GM21367 (cell line): ENCODE data around the gene RPS15A.
"Not testable (repeated sequence)": the region's sequence is repeated elsewhere in the genome, so short reads cannot be mapped to it uniquely, and the experiment has no call there.

Experiments
- ATAC-seq: cut with Tn5 transposase; IDR thresholded peaks from one replicate; pipeline ENCODE4 v1.9.1; 2021; ENCODE audit not compliant: unreplicated experiment

Gene RPS15A

DNA sequence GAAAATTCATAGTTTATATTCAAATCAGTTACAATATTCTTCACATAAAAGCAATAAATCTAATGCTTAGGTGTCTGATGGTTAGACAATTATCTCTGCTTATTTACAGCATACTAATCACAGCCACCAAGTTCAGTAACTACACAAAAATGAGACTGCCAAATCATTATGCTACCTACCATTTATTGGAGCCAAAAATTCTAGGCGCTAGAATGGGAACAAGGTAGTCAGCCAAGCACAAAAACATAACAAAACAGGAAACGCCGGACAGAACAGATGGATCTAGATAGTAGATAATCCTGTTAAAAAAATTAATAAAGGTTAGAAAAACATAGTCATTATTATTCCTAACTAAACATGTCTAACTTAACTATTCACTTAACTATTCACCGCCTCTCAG lies 7.6 kb upstream of the RPS15A start:
- ATAC-seq = no peak

DNA sequence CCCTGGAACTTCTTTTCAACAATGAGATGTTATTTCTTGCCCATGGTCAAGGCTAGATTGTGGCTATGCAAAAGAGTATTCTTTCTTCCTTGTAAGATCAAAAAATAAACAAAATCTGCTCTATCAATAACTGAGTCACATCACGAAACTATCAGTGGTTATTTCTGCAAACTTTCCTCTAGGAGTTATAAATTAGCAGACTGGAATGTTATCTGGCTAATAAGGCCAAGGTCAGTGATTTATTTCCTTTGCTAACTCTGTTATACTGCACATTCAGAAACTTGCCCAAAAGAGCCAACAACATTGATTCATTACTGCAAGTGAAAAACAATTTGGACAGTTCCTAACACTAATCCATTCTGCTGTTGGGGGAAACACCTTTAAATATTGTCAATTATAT lies 6.2 kb upstream of the RPS15A start:
- no peak for ATAC-seq

DNA sequence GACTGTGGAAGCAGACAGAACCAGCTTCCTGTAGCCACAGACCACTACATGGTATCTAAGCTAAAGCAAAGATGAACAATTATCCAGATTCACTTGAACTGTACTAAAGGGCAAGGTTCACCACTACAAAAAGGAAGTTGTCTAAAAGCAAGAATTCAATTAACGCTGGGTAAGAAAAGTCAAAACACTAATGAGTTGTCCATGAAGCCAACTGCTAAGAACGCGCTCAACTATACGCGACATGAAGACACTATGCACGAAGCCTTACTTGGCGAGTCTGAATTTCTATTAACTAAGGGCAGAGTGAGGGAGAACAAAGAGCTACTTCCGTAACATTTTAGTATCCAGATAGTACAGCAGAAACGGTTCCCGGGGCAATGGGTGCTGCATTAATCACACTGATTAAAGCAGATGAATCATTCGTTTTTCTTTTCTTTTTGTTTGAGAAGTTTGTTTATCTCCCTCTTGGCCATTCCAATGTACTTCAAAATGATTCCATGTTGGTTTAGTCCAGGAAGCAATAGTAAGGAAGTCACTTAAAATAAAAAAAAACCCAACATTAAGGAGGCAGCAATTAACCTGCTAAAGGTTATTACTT lies 2.8 kb upstream of the RPS15A start:
- ATAC-seq = no peak

DNA sequence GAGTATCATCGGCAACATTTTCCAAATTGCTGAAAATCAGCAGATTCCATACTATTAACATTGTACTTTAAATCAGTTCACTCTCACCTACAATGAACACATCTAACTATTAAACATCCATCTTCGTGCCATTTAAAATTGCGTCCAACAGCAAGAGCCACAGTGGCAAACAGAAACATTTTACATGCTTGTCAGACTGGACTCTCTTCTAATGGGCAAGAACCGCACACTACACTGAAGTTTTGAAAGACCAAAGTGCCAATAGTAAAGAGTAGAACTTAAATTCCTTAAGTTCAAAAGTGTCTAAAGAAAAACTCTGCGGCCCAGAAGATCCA lies 652 bp downstream of the RPS15A start:
- ATAC-seq = no peak

DNA sequence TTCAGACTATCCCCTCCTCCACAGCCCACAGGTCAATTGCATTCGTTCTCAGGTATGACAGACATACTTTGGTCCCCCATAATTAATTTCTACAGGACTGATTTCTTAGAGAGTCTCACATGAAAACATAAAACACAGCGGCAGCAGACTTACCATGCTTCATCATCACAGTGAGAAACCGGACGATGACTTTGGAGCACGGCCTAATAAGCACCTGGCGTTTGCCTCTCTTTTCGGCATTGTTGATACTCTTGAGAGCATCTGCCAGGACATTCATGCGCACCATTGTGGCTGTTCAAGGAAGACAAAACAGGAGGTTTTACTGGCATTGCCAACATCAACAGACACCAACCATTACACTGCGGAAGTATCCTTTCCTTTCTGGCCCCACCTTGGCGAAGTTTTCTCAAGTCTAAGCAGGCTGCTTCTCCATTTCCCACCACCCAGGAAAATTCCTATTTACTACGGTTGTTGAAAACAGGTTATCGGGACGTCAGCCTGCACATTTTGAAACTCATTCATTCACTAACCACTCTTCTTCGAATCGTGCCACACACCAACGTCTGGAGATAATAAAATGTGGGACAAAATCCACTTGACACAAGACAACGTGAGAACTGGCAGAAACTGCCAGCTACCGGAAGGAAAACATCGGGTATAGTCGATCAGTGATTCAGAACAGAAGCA lies 1.2 kb downstream of the RPS15A start:
- ATAC-seq = no peak

GRCh38 chr16:18784917-18785623 lies 5.1 kb downstream of the RPS15A start:
- no peak for ATAC-seq

- no peak for ATAC-seq
Observed at GRCh38 chr16:18783430-18784341, 6.4 kb downstream of the RPS15A start.

- ATAC-seq = no peak
Observed at GRCh38 chr16:18782697-18783429, 7.3 kb downstream of the RPS15A start.

- not testable (repeated sequence) for ATAC-seq
Observed at GRCh38 chr16:18781232-18781631, 8.9 kb downstream of the RPS15A start.

GRCh38 chr16:18780460-18781026 lies 9.6 kb downstream of the RPS15A start:
- not testable (repeated sequence) for ATAC-seq

DNA sequence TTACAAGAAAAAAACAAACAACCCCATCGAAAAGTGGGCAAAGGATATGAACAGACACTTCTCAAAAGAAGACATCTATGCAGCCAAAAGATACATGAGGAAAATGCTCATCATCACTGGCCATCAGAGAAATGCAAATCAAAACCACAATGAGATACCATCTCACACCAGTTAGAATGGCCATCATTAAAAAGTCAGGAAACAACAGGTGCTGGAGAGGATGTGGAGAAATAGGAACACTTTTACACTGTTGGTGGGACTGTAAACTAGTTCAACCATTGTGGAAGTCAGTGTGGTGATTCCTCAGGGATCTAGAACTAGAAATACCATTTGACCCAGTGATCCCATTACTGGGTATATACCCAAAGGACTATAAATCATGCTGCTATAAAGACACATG lies 12.5 kb downstream of the RPS15A start:
- not testable (repeated sequence) for ATAC-seq

- ATAC-seq = not testable (repeated sequence)
Observed at GRCh38 chr16:18776334-18776733, 13.8 kb downstream of the RPS15A start.

DNA sequence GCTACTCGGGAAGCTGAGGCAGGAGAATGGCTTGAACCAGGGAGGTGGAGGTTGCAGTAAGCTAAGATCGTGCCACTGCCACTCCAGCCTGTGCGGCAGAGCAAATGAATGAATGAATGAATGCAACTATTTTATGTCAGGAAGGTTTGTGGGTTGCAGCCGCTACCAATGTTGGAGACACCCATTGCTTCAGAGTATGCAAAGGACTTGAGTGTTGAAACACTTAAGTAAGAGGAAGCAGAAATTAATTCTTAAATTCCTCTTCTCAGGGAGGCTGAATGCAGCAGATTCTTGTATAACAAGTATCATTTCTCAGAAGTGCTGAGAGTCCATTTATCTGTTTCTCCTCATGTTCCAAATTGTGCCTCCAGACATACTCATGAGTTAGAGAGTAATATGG lies 15.5 kb downstream of the RPS15A start:
- not testable (repeated sequence) for ATAC-seq

- ATAC-seq = not testable (repeated sequence)
Observed at GRCh38 chr16:18772171-18772570, 18.0 kb downstream of the RPS15A start.

- not testable (repeated sequence) for ATAC-seq
Observed at GRCh38 chr16:18770336-18770962, 19.7 kb downstream of the RPS15A start.

GRCh38 chr16:18767217-18767616 lies 22.9 kb downstream of the RPS15A start:
- not testable (repeated sequence) for ATAC-seq

DNA sequence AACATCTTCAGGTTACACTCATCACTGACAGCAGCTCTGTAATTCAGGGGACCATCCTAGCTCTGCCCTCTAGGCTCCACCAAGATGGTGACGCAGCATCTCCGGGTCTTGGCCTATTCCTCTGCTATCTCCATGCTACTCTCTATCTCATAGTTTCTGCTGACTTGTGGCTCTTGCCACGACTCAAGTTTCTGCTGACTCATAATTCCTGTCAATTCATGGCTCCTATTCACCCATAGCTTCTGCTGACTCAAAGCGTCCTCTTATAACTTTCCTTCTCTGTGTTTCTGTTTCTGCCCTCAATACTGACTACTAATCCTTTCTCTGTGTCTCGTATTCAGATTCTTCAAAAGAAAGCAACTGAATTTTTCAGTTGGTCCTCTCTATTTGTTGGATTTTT lies 27.4 kb downstream of the RPS15A start:
- ATAC-seq = not testable (repeated sequence)

GRCh38 chr16:18759598-18760520 lies 30.3 kb downstream of the RPS15A start:
- not testable (repeated sequence) for ATAC-seq
